Gastrocnemius medialis (tissue), 4 donors: ENCODE results near the gene ACVR1.

Experiments used
- POLR2A ChIP-seq, 2 donors: fragments of 450-650 bp; IDR thresholded peaks; one replicate each; pipeline ENCODE4 v1.6.1; 2017; ENCODE audit warnings: antibody characterized with exemption in 2 of 2, mild to moderate bottlenecking in 2 of 2, moderate library complexity in 2 of 2
- TF ChIP-seq, protein P1 (sequence below), 5 experiments: fragments of 450-650 bp in 3 of 5; fragments of 200-600 bp in 2 of 5; sonication (generic) in 2 of 5; IDR thresholded peaks in 4 of 5; conservative IDR thresholded peaks in 1 of 5; 1 replicate in 4 of 5; 2 replicates in 1 of 5; pipeline ENCODE4 v1.5.1; 2016 to 2019; ENCODE audit warnings: antibody characterized with exemption in 5 of 5, mild to moderate bottlenecking in 3 of 5, moderate library complexity in 3 of 5

- no peak for TF ChIP-seq POLR2A (IDR thresholded peaks at IDR 0.05)
- TF ChIP-seq, protein P1, sequence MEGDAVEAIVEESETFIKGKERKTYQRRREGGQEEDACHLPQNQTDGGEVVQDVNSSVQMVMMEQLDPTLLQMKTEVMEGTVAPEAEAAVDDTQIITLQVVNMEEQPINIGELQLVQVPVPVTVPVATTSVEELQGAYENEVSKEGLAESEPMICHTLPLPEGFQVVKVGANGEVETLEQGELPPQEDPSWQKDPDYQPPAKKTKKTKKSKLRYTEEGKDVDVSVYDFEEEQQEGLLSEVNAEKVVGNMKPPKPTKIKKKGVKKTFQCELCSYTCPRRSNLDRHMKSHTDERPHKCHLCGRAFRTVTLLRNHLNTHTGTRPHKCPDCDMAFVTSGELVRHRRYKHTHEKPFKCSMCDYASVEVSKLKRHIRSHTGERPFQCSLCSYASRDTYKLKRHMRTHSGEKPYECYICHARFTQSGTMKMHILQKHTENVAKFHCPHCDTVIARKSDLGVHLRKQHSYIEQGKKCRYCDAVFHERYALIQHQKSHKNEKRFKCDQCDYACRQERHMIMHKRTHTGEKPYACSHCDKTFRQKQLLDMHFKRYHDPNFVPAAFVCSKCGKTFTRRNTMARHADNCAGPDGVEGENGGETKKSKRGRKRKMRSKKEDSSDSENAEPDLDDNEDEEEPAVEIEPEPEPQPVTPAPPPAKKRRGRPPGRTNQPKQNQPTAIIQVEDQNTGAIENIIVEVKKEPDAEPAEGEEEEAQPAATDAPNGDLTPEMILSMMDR (IDR thresholded peaks at IDR 0.05 in 4 of 5, conservative IDR thresholded peaks at IDR 0.05 in 1 of 5), result no peak
Observed at GRCh38 chr2:157737656-157738055, 138.5 kb downstream of the ACVR1 start.
